ENCODE measurements around the gene DCHS2.
A peak's percentile ranks its signal among the peaks of the same experiment; 100 is the strongest.

Gene DCHS2

GRCh38 chr4:154527308-154527707, 35.7 kb upstream of the DCHS2 start:
- H3K27me3 Mint-ChIP-seq (ENCODE audit: low read depth) = no peaks in the 10 kb centered on the region
- TF ChIP-seq CTCF (IDR thresholded peaks at IDR 0.05; ENCODE audit: unreplicated experiment in 3 of 3) = no peak
- H3K36me3 Mint-ChIP-seq (ENCODE audit: low read depth) = no peaks in the 10 kb centered on the region

GRCh38 chr4:154526151-154526550, 34.6 kb upstream of the DCHS2 start:
- no peaks in the 10 kb centered on the region for H3K36me3 Mint-ChIP-seq (ENCODE audit: low read depth)
- no peak overlapping the region for H3K4me3 Mint-ChIP-seq
- no peak overlapping the region for H3K27ac Mint-ChIP-seq
- TF ChIP-seq CTCF (IDR thresholded peaks at IDR 0.05; ENCODE audit: unreplicated experiment in 3 of 3) = no peak
- H3K27me3 Mint-ChIP-seq (ENCODE audit: low read depth) = no peaks in the 10 kb centered on the region
- peaks cover 10% of the 10 kb centered on the region for H3K4me1 Mint-ChIP-seq
- no peaks in the 10 kb centered on the region for H3K9me3 Mint-ChIP-seq

More at GRCh38 chr4:154527308-154527707, 35.7 kb upstream of the DCHS2 start:
- H3K9me3 Mint-ChIP-seq = no peaks in the 10 kb centered on the region
- H3K4me1 Mint-ChIP-seq = peaks cover 10% of the 10 kb centered on the region
- H3K27ac Mint-ChIP-seq = no peak overlapping the region
- H3K4me3 Mint-ChIP-seq = no peak overlapping the region

GRCh38 chr4:154521607-154522006, 30.0 kb upstream of the DCHS2 start:
- no peak for TF ChIP-seq CTCF (IDR thresholded peaks at IDR 0.05; ENCODE audit: unreplicated experiment in 3 of 3)
- Mint-ChIP-seq H3K36me3 (ENCODE audit: low read depth) (no peaks in the 10 kb centered on the region), H3K9me3 (no peaks in the 10 kb centered on the region), H3K4me1 (peaks cover 31% of the 10 kb centered on the region), H3K27ac (no peak overlapping the region), H3K27me3 (ENCODE audit: low read depth) (peaks cover 9% of the 10 kb centered on the region), H3K4me3 (no peak overlapping the region)

GRCh38 chr4:154519214-154519613, 27.6 kb upstream of the DCHS2 start:
- no peak for TF ChIP-seq CTCF (IDR thresholded peaks at IDR 0.05; ENCODE audit: unreplicated experiment in 3 of 3)
- Mint-ChIP-seq H3K9me3 (peaks cover 2% of the 10 kb centered on the region), H3K27me3 (ENCODE audit: low read depth) (peaks cover 9% of the 10 kb centered on the region), H3K4me1 (peaks cover 44% of the 10 kb centered on the region), H3K27ac (peak overlapping the region; percentile 62 to 86 (median 80)), H3K36me3 (ENCODE audit: low read depth) (no peaks in the 10 kb centered on the region), H3K4me3 (no peak overlapping the region)

GRCh38 chr4:154517591-154517990, 26.0 kb upstream of the DCHS2 start:
- no peak for TF ChIP-seq CTCF (IDR thresholded peaks at IDR 0.05; ENCODE audit: unreplicated experiment in 3 of 3)
- H3K27me3 Mint-ChIP-seq (ENCODE audit: low read depth) = peaks cover 9% of the 10 kb centered on the region
- H3K27ac Mint-ChIP-seq = peak overlapping the region; percentile 22 to 86 (median 62)
- H3K4me1 Mint-ChIP-seq = peaks cover 48% of the 10 kb centered on the region
- no peak overlapping the region for H3K4me3 Mint-ChIP-seq
- no peaks in the 10 kb centered on the region for H3K36me3 Mint-ChIP-seq (ENCODE audit: low read depth)
- H3K9me3 Mint-ChIP-seq = peaks cover 2% of the 10 kb centered on the region

GRCh38 chr4:154516318-154517029, 24.9 kb upstream of the DCHS2 start:
- peak overlapping the region; percentile 7 to 62 (median 39) for H3K27ac Mint-ChIP-seq
- no peak overlapping the region for H3K4me3 Mint-ChIP-seq
- TF ChIP-seq CTCF (IDR thresholded peaks at IDR 0.05; ENCODE audit: unreplicated experiment in 3 of 3) = no peak
- H3K27me3 Mint-ChIP-seq (ENCODE audit: low read depth) = peaks cover 14% of the 10 kb centered on the region
- H3K9me3 Mint-ChIP-seq = peaks cover 2% of the 10 kb centered on the region
- peaks cover 56% of the 10 kb centered on the region for H3K4me1 Mint-ChIP-seq
- H3K36me3 Mint-ChIP-seq (ENCODE audit: low read depth) = no peaks in the 10 kb centered on the region

Measured in nephron (organoid).